Panc1 (cell line): Measurements from ENCODE around the gene TTR.

Source experiments
- POLR2AphosphoS5 ChIP-seq: IDR thresholded peaks from 2 replicates; pipeline ENCODE4 v1.6.1; 2012; ENCODE audit warnings: mild to moderate bottlenecking, low read depth, low read length, moderate library complexity
- TF ChIP-seq, protein P1 (sequence below), 2 experiments: IDR thresholded peaks; 2 replicates each; pipeline ENCODE4 v1.6.1; 2011 to 2012; ENCODE audit warnings: low read depth in 2 of 2, control low read depth in 1 of 2, low read length in 1 of 2, mild to moderate bottlenecking in 1 of 2, moderate library complexity in 1 of 2; ENCODE audit not compliant: insufficient read depth in 1 of 2
- TF ChIP-seq, protein P2 (sequence below): fragments of 450-650 bp; IDR thresholded peaks from 2 replicates; pipeline ENCODE4 v1.5.1; 2017; ENCODE audit warnings: mild to moderate bottlenecking

DNA sequence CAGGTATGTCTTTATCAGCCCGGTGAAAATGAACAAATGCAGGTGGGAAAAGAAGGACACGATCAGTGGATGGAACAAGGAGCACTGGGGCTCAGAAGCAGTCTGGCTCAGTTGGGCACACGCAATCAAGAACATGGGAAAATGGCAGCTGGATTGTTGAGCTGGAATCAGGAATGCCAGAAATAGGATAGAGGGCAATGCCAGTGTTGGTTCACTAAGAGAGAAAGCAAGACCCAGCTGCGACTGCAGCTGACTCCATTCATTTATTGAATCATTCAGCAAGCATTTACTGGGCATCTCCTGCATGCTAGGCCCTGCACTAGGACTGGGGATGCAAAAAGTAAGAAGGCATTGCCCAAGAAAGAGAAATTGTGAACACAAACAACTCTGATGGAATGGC, 13.6 kb upstream of the TTR start:
- TF ChIP-seq, protein P1, sequence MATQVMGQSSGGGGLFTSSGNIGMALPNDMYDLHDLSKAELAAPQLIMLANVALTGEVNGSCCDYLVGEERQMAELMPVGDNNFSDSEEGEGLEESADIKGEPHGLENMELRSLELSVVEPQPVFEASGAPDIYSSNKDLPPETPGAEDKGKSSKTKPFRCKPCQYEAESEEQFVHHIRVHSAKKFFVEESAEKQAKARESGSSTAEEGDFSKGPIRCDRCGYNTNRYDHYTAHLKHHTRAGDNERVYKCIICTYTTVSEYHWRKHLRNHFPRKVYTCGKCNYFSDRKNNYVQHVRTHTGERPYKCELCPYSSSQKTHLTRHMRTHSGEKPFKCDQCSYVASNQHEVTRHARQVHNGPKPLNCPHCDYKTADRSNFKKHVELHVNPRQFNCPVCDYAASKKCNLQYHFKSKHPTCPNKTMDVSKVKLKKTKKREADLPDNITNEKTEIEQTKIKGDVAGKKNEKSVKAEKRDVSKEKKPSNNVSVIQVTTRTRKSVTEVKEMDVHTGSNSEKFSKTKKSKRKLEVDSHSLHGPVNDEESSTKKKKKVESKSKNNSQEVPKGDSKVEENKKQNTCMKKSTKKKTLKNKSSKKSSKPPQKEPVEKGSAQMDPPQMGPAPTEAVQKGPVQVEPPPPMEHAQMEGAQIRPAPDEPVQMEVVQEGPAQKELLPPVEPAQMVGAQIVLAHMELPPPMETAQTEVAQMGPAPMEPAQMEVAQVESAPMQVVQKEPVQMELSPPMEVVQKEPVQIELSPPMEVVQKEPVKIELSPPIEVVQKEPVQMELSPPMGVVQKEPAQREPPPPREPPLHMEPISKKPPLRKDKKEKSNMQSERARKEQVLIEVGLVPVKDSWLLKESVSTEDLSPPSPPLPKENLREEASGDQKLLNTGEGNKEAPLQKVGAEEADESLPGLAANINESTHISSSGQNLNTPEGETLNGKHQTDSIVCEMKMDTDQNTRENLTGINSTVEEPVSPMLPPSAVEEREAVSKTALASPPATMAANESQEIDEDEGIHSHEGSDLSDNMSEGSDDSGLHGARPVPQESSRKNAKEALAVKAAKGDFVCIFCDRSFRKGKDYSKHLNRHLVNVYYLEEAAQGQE (IDR thresholded peaks at IDR 0.05; ENCODE audit: insufficient read depth in 1 of 2, low read depth in 2 of 2, low read length in 1 of 2), result no peak
- TF ChIP-seq, protein P2, sequence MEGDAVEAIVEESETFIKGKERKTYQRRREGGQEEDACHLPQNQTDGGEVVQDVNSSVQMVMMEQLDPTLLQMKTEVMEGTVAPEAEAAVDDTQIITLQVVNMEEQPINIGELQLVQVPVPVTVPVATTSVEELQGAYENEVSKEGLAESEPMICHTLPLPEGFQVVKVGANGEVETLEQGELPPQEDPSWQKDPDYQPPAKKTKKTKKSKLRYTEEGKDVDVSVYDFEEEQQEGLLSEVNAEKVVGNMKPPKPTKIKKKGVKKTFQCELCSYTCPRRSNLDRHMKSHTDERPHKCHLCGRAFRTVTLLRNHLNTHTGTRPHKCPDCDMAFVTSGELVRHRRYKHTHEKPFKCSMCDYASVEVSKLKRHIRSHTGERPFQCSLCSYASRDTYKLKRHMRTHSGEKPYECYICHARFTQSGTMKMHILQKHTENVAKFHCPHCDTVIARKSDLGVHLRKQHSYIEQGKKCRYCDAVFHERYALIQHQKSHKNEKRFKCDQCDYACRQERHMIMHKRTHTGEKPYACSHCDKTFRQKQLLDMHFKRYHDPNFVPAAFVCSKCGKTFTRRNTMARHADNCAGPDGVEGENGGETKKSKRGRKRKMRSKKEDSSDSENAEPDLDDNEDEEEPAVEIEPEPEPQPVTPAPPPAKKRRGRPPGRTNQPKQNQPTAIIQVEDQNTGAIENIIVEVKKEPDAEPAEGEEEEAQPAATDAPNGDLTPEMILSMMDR, result no peak
- TF ChIP-seq POLR2AphosphoS5, result no peak
